A673 (cell line): ENCODE data around the gene CNOT4. TPM values are rescaled to one million over a fixed set of nuclear protein-coding genes. Genes with fewer than 3 reads are reported as not detected.

Experiments
- BruUV-seq: library from RNA; stranded (reverse); fragments of 400-500 nt; replicated peaks from 2 replicates; lab custom pipeline; 2021; lab: Mats Ljungman, UMichigan
- CTCF ChIA-PET: fragments of 300-600 bp; sonication (Branson Sonifier 250); formaldehyde crosslinking; loops from one replicate; lab custom pipeline; 2022; ENCODE audit warnings: antibody characterized with exemption; lab: Charles Lee
- POLR2A ChIA-PET: fragments of 300-600 bp; sonication (Branson Sonifier 250); formaldehyde crosslinking; loops from one replicate; lab custom pipeline; 2022; ENCODE audit warnings: antibody characterized with exemption; ENCODE audit not compliant: low non-redundant PET; lab: Charles Lee
- DNase-seq: peaks from one replicate; pipeline ENCODE4 v3.0.0-alpha.2; 2015; ENCODE audit warnings: low spot score
- H3K27ac ChIP-seq: fragments of 200-600 bp; sonication (generic); 2 replicates; pipeline ENCODE4 v1.5.1; 2016; ENCODE audit warnings: mixed run types, low read depth, mild to moderate bottlenecking, mixed read lengths, antibody characterized with exemption, low read length; ENCODE audit not compliant: poor library complexity, severe bottlenecking
- H3K27me3 ChIP-seq: fragments of 200-600 bp; sonication (generic); replicated peaks from 2 replicates; pipeline ENCODE4 v1.6.1; 2017; ENCODE audit warnings: mixed run types, low read depth, mild to moderate bottlenecking, mixed read lengths, antibody characterized with exemption, low read length; ENCODE audit not compliant: insufficient read depth, poor library complexity
- H3K36me3 ChIP-seq: fragments of 200-600 bp; sonication (generic); 2 replicates; pipeline ENCODE4 v1.6.1; 2016; ENCODE audit warnings: mixed run types, mild to moderate bottlenecking, mixed read lengths, antibody characterized with exemption, low read length; ENCODE audit not compliant: insufficient read depth, poor library complexity, severe bottlenecking
- H3K4me1 ChIP-seq: fragments of 200-600 bp; sonication (generic); 2 replicates; pipeline ENCODE4 v1.6.1; 2017; ENCODE audit warnings: mixed run types, mild to moderate bottlenecking, mixed read lengths, antibody characterized with exemption, low read length; ENCODE audit not compliant: insufficient read depth, poor library complexity, severe bottlenecking
- H3K4me3 ChIP-seq: fragments of 200-600 bp; sonication (generic); 2 replicates; pipeline ENCODE4 v1.5.1; 2016; ENCODE audit warnings: low read depth, mixed run types, mild to moderate bottlenecking, mixed read lengths, low read length; ENCODE audit not compliant: poor library complexity, severe bottlenecking
- H3K9me3 ChIP-seq: fragments of 200-600 bp; sonication (generic); 2 replicates; pipeline ENCODE4 v1.6.1; 2016; ENCODE audit warnings: mixed run types, low read depth, mild to moderate bottlenecking, mixed read lengths, antibody characterized with exemption, low read length; ENCODE audit not compliant: poor library complexity, severe bottlenecking
- CTCF ChIP-seq: fragments of 300-800, 200-600 bp; sonication (generic); conservative IDR thresholded peaks from 2 replicates; pipeline ENCODE4 v1.5.1; 2017; ENCODE audit warnings: low read depth, mild to moderate bottlenecking, antibody characterized with exemption, low read length, moderate library complexity, mixed read lengths
- EZH2 ChIP-seq: fragments of 200-600 bp; sonication (generic); IDR thresholded peaks from 2 replicates; pipeline ENCODE4 v1.6.1; 2017; ENCODE audit warnings: borderline replicate concordance, low read depth, mild to moderate bottlenecking, mixed read lengths, antibody characterized with exemption, low read length; ENCODE audit not compliant: poor library complexity, severe bottlenecking
- intact Hi-C: fragments of 100-400 bp; cut with micrococcal nuclease; formaldehyde crosslinking; loops from one replicate; pipeline ENCODE4 v1.10.0; 2022; ENCODE audit not compliant: unreplicated experiment
- total RNA-seq: library from RNA; stranded (reverse); gene quantifications from 2 replicates; pipeline ENCODE4 v1.2.3, GENCODE V29; 2021

Gene CNOT4
- total RNA-seq, 1 experiment from 2014 or later, result 24.1 TPM

- Histone ChIP-seq H3K27me3 (no peaks in the 10 kb centered on the region), H3K4me3 (no peak overlapping the region), H3K27ac (no peak overlapping the region), H3K36me3 (no peaks in the 10 kb centered on the region), H3K4me1 (no peaks in the 10 kb centered on the region), H3K9me3 (no peaks in the 10 kb centered on the region)
- no peak for TF ChIP-seq EZH2
- TF ChIP-seq CTCF, result no peak
- no TSS peak for BruUV-seq
- POLR2A ChIA-PET, result no interaction called here
- intact Hi-C loops, result no loop called here
- no peak for DNase-seq
- CTCF ChIA-PET, result no interaction called here
Measured at GRCh38 chr7:135368416-135369186, 141.3 kb downstream of the CNOT4 start.

- no peak for TF ChIP-seq EZH2
- TF ChIP-seq CTCF, result no peak
- no peak overlapping the region for H3K27ac ChIP-seq
- H3K4me3 ChIP-seq, result no peak overlapping the region
- BruUV-seq, result no TSS peak
- ChIA-PET POLR2A (no interaction called here), CTCF (no interaction called here)
- no peaks in the 10 kb centered on the region for H3K9me3 ChIP-seq
- H3K4me1 ChIP-seq, result no peaks in the 10 kb centered on the region
- peaks cover 4% of the 10 kb centered on the region for H3K36me3 ChIP-seq
- intact Hi-C loops, result no loop called here
- DNase-seq, result no peak
- H3K27me3 ChIP-seq, result no peaks in the 10 kb centered on the region
Measured at GRCh38 chr7:135366843-135367508, 142.9 kb downstream of the CNOT4 start.

GRCh38 chr7:135365721-135366120 is 144.2 kb downstream of the CNOT4 start:
- intact Hi-C loops, result no loop called here
- POLR2A ChIA-PET, result no interaction called here

More at GRCh38 chr7:135365721-135366120, 144.2 kb downstream of the CNOT4 start:
- Histone ChIP-seq H3K4me1 (no peaks in the 10 kb centered on the region), H3K36me3 (peaks cover 4% of the 10 kb centered on the region), H3K9me3 (no peaks in the 10 kb centered on the region), H3K4me3 (no peak overlapping the region), H3K27me3 (no peaks in the 10 kb centered on the region), H3K27ac (no peak overlapping the region)
- no TSS peak for BruUV-seq
- TF ChIP-seq CTCF (no peak), EZH2 (no peak)
- no peak for DNase-seq
- CTCF ChIA-PET, result no interaction called here
